Neural progenitor cell (in vitro differentiated cells): ENCODE measurements around the gene BMPR1A. TPM values are rescaled to one million over a fixed set of nuclear protein-coding genes. Genes with fewer than 3 reads are reported as not detected.
"Not testable (repeated sequence)": the region's sequence is repeated elsewhere in the genome, so short reads cannot be mapped to it uniquely, and the experiment has no call there.

Experiments used
- DNase-seq: peaks from one replicate; pipeline ENCODE4 v3.0.0-alpha.2; 2016; ENCODE audit warnings: low spot score
- H2AFZ ChIP-seq: fragments of 200-600 bp; sonication (generic); replicated peaks from 2 replicates; pipeline ENCODE4 v1.6.1; 2016; ENCODE audit warnings: antibody characterized with exemption
- H3F3A ChIP-seq: fragments of 200-600 bp; sonication (generic); 2 replicates; pipeline ENCODE4 v1.6.1; 2016; ENCODE audit warnings: antibody characterized with exemption, low read depth
- H3K27ac ChIP-seq: fragments of 200-600 bp; sonication (generic); 2 replicates; pipeline ENCODE4 v1.5.1; 2016; ENCODE audit warnings: mild to moderate bottlenecking
- H3K27me3 ChIP-seq: fragments of 200-600 bp; sonication (generic); 2 replicates; pipeline ENCODE4 v1.6.1; 2016; ENCODE audit warnings: mild to moderate bottlenecking, moderate library complexity
- H3K36me3 ChIP-seq: fragments of 200-600 bp; sonication (generic); 2 replicates; pipeline ENCODE4 v1.5.1; 2016
- H3K4me1 ChIP-seq: fragments of 200-600 bp; sonication (generic); 2 replicates; pipeline ENCODE4 v1.6.1; 2016; ENCODE audit warnings: mixed run types
- H3K4me2 ChIP-seq: fragments of 200-600 bp; sonication (generic); 2 replicates; pipeline ENCODE4 v1.6.1; 2016
- H3K4me3 ChIP-seq: fragments of 200-600 bp; sonication (generic); 2 replicates; pipeline ENCODE4 v1.5.1; 2016
- H3K79me2 ChIP-seq: fragments of 200-600 bp; sonication (generic); 2 replicates; pipeline ENCODE4 v1.6.1; 2016; ENCODE audit warnings: low read depth
- H3K9ac ChIP-seq: fragments of 200-600 bp; sonication (generic); 2 replicates; pipeline ENCODE4 v1.6.1; 2016
- H3K9me3 ChIP-seq: fragments of 200-600 bp; sonication (generic); 2 replicates; pipeline ENCODE4 v1.5.1; 2016; ENCODE audit warnings: low read depth
- H4K20me1 ChIP-seq: fragments of 200-600 bp; sonication (generic); 2 replicates; pipeline ENCODE4 v1.6.1; 2016; ENCODE audit warnings: low read depth
- H3K27ac Mint-ChIP-seq: 3 replicates; pipeline ENCODE4 v1.8.0; 2021; ENCODE audit warnings: mixed read lengths
- H3K27me3 Mint-ChIP-seq: 2 replicates; pipeline ENCODE4 v1.8.0; 2022; ENCODE audit warnings: low read depth, mild to moderate bottlenecking, inconsistent platforms, moderate library complexity, mixed read lengths; ENCODE audit not compliant: insufficient read depth
- H3K36me3 Mint-ChIP-seq: 3 replicates; pipeline ENCODE4 v1.8.0; 2021; ENCODE audit warnings: mixed read lengths
- H3K4me1 Mint-ChIP-seq: 3 replicates; pipeline ENCODE4 v1.8.0; 2021; ENCODE audit warnings: mixed read lengths
- H3K4me3 Mint-ChIP-seq: 3 replicates; pipeline ENCODE4 v1.8.0; 2021; ENCODE audit warnings: mild to moderate bottlenecking, moderate library complexity, mixed read lengths
- H3K9me3 Mint-ChIP-seq: 3 replicates; pipeline ENCODE4 v1.8.0; 2020; ENCODE audit warnings: mixed read lengths
- CTCF ChIP-seq: fragments of 200-600 bp; sonication (generic); IDR thresholded peaks from 2 replicates; pipeline ENCODE4 v1.5.1; 2017; ENCODE audit warnings: antibody characterized with exemption, mild to moderate bottlenecking
- EZH2 ChIP-seq: fragments of 200-600 bp; sonication (generic); IDR thresholded peaks from 2 replicates; pipeline ENCODE4 v1.6.1; 2017; ENCODE audit warnings: antibody characterized with exemption, mild to moderate bottlenecking, moderate library complexity
- EZH2phosphoT487 ChIP-seq: fragments of 200-600 bp; sonication (generic); IDR thresholded peaks from 2 replicates; pipeline ENCODE4 v1.6.1; 2017; ENCODE audit warnings: antibody characterized with exemption
- total RNA-seq: library from RNA; depleted of rRNA; stranded (reverse); fragments of >200 nt; gene quantifications from 2 replicates; pipeline ENCODE4 v1.2.3, GENCODE V29; 2015; ENCODE audit warnings: low replicate concordance

Gene BMPR1A
- total RNA-seq, 1 donor from 2014 or later, result 76.2 TPM

GRCh38 chr10:86950349-86950748 lies 193.9 kb downstream of the BMPR1A start:
- H3K4me3 ChIP-seq, result no peak overlapping the region
- H3F3A ChIP-seq, result no peaks in the 10 kb centered on the region
- H3K36me3 ChIP-seq, result no peaks in the 10 kb centered on the region
- no peak overlapping the region for H3K27ac ChIP-seq
- H3K4me1 ChIP-seq, result peaks cover 21% of the 10 kb centered on the region
- no peaks in the 10 kb centered on the region for H3K27me3 ChIP-seq
- no peaks in the 10 kb centered on the region for H3K79me2 ChIP-seq
- no peak overlapping the region for H3K4me2 ChIP-seq
- no peaks in the 10 kb centered on the region for H4K20me1 ChIP-seq
- Mint-ChIP-seq H3K4me3 (no peak overlapping the region), H3K9me3 (peaks cover 29% of the 10 kb centered on the region), H3K27ac (no peak overlapping the region), H3K36me3 (peaks cover 2% of the 10 kb centered on the region), H3K27me3 (peaks cover 11% of the 10 kb centered on the region), H3K4me1 (peaks cover 25% of the 10 kb centered on the region)
- H3K9me3 ChIP-seq, result peaks cover 6% of the 10 kb centered on the region
- no peak overlapping the region for H2AFZ ChIP-seq
- DNase-seq, result no peak
- TF ChIP-seq EZH2phosphoT487 (no peak), CTCF (no peak), EZH2 (no peak)
- H3K9ac ChIP-seq, result no peak overlapping the region

GRCh38 chr10:86951184-86951761 lies 194.9 kb downstream of the BMPR1A start:
- no peak for DNase-seq
- TF ChIP-seq EZH2phosphoT487, result no peak
- no peak for TF ChIP-seq CTCF
- TF ChIP-seq EZH2, result no peak
- Histone ChIP-seq H3F3A (no peaks in the 10 kb centered on the region), H2AFZ (no peak overlapping the region), H3K27ac (no peak overlapping the region), H4K20me1 (no peaks in the 10 kb centered on the region), H3K79me2 (no peaks in the 10 kb centered on the region), H3K9me3 (peaks cover 6% of the 10 kb centered on the region), H3K27me3 (no peaks in the 10 kb centered on the region), H3K4me3 (no peak overlapping the region), H3K36me3 (no peaks in the 10 kb centered on the region), H3K9ac (no peak overlapping the region), H3K4me1 (peaks cover 27% of the 10 kb centered on the region), H3K4me2 (no peak overlapping the region)
- peaks cover 2% of the 10 kb centered on the region for H3K36me3 Mint-ChIP-seq
- H3K4me1 Mint-ChIP-seq, result peaks cover 25% of the 10 kb centered on the region
- no peak overlapping the region for H3K27ac Mint-ChIP-seq
- no peak overlapping the region for H3K4me3 Mint-ChIP-seq
- peaks cover 11% of the 10 kb centered on the region for H3K27me3 Mint-ChIP-seq
- peaks cover 29% of the 10 kb centered on the region for H3K9me3 Mint-ChIP-seq

- TF ChIP-seq EZH2, result no peak
- TF ChIP-seq EZH2phosphoT487, result no peak
- no peak for TF ChIP-seq CTCF
- Histone ChIP-seq H3K4me3 (no peak overlapping the region), H3K36me3 (no peaks in the 10 kb centered on the region), H3K4me1 (peaks cover 27% of the 10 kb centered on the region), H3K9me3 (peaks cover 6% of the 10 kb centered on the region), H3K79me2 (no peaks in the 10 kb centered on the region), H3K4me2 (no peak overlapping the region), H3K9ac (no peak overlapping the region), H3F3A (no peaks in the 10 kb centered on the region), H2AFZ (no peak overlapping the region), H3K27me3 (no peaks in the 10 kb centered on the region), H3K27ac (no peak overlapping the region), H4K20me1 (no peaks in the 10 kb centered on the region)
- H3K36me3 Mint-ChIP-seq, result peaks cover 2% of the 10 kb centered on the region
- peaks cover 29% of the 10 kb centered on the region for H3K9me3 Mint-ChIP-seq
- no peak for DNase-seq
- no peak overlapping the region for H3K4me3 Mint-ChIP-seq
- H3K27ac Mint-ChIP-seq, result no peak overlapping the region
- H3K27me3 Mint-ChIP-seq, result peaks cover 6% of the 10 kb centered on the region
- H3K4me1 Mint-ChIP-seq, result peaks cover 32% of the 10 kb centered on the region
These were observed 195.7 kb downstream of the BMPR1A start for GRCh38 chr10:86952106-86952505.

- H3K27ac ChIP-seq, H3K4me2 ChIP-seq, H3K27ac Mint-ChIP-seq, H3K4me3 ChIP-seq, DNase-seq, H3K27me3 ChIP-seq, H3K79me2 ChIP-seq, H2AFZ ChIP-seq, H3K9ac ChIP-seq, H3K36me3 Mint-ChIP-seq, H3F3A ChIP-seq, H3K27me3 Mint-ChIP-seq, H3K4me3 Mint-ChIP-seq, H3K36me3 ChIP-seq, H3K9me3 ChIP-seq, H4K20me1 ChIP-seq: not testable (repeated sequence)
- peaks cover 27% of the 10 kb centered on the region for H3K4me1 ChIP-seq
- Mint-ChIP-seq H3K4me1 (peaks cover 37% of the 10 kb centered on the region), H3K9me3 (peaks cover 29% of the 10 kb centered on the region)
These were observed 196.3 kb downstream of the BMPR1A start for GRCh38 chr10:86952697-86953096.
